HG03064 (cell line): Measurements from ENCODE around the gene PSD2.

Experiments used
- ATAC-seq: cut with Tn5 transposase; IDR thresholded peaks from one replicate; pipeline ENCODE4 v1.9.1; 2021; ENCODE audit warnings: low read depth; ENCODE audit not compliant: unreplicated experiment

Gene PSD2

DNA sequence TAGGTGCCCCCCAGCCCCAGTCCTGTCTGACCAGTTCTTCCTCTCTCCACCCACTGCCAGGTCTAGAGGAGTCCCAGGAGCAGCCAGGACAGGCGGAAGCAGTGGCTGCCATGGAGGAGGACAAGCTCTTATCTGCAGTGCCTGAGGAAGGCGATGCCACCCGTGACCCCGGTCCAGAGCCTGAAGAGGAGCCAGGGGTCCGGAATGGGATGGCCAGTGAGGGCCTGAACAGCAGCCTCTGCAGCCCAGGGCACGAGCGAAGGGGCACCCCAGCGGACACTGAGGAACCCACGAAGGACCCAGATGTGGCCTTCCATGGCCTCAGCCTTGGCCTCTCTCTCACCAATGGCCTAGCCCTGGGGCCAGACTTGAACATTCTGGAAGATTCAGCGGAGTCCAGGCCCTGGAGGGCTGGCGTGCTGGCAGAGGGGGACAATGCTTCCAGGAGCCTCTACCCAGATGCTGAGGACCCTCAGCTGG is 13.8 kb downstream of the PSD2 start:
- ATAC-seq = no peak

DNA sequence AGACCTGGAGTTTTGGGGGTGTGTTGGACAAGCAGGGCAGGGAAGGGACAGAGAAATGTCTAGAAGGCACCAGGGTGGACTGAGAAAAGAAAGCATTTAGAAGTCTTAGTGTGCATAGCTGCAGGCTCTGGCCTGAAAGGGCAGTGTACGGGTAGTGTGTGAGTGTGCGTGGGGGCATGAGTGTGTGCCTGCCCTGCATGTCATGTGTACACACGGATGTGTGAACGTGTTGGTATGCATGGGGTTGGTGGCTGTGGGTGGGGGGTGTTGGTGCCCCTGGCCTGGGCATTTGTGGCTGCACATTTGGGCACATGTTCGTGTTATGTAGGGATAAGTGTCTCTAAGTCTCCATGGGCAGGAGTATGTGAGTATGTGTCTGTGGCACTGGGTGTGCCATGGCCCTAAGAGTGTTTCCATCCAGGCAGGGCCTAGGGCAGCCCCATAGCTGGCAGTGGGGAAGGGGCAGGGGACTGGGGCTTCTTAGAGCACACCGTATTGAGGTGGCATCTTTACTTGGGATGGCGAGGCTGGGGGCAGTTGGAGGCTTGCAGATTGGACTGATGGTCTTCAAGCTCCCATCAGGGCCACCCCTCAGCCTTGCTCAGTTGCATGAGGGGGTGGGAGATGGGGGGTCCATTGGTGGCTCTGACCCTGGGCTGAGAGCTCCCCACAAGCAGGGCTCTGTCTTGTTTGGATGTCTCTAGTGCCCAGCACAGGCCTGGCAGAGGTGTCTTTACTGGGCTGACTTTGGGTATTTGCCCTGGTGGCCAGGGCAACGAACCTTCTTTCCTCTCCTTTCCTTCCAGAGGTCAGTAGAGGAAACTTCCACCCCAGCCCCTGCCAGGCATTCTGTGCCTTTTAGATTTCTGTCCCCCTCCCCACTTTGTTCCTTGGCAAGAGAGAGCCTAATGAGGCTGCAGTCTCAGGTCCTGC is 15.0 kb downstream of the PSD2 start:
- ATAC-seq = no peak

GRCh38 chr5:139811274-139811607 is 15.6 kb downstream of the PSD2 start:
- no peak for ATAC-seq

GRCh38 chr5:139812323-139812722 is 16.7 kb downstream of the PSD2 start:
- no peak for ATAC-seq

DNA sequence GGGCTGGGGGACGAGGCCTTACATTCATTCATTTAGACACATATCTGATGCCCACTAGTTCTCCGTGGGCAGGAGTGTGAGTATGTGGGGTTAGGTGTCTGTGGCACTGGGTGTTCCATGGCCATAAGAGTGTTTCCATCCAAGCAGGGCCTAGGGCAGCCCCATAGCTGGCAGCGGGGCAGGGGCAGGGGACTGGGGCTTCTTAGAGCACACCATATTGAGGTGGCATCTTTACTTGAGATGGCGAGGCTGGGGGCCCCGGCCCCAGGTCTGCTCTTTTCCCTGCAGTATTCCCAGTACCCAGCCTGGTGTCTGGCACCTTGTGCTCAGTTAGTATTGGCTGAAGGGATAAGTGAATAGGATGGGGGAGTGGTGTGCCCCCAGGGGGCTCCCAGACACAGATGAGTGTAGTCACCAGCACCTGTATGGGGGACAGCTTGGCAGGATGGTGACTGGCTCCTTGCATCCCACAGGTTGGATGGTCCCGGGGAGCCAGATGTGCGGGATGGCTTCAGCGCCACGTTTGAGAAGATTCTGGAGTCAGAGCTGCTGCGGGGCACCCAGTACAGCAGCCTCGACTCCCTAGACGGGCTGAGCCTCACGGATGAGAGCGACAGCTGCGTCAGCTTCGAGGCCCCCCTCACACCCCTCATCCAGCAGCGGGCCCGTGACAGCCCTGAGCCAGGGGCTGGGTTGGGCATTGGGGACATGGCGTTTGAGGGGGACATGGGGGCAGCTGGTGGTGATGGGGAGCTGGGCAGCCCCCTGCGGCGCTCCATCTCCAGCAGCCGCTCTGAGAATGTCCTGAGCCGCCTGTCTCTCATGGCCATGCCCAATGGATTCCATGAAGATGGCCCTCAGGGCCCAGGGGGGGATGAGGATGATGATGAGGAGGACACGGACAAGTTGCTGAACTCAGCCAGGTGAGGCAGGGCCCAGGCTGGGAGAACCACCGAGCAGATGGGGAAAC is 17.5 kb downstream of the PSD2 start:
- ATAC-seq = no peak

DNA sequence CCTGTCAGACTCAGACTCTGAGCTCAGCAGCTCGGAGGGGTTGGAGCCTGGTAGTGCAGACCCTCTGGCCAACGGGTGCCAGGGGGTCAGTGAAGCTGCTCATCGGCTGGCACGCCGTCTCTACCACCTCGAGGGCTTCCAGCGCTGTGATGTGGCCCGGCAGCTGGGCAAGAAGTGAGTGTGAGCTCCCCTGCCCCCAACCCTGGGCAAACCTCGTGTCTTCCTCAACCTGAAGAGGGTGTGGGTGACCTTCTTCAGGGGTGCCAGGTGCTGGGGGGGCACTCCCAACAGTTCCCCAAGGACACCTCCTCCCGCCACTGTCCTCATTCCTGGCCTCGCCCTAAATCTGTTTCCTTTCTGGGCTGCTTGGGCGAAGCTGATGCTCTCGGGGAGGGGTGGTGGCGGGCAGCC is 18.6 kb downstream of the PSD2 start:
- ATAC-seq = no peak

GRCh38 chr5:139814704-139815280 is 19.2 kb downstream of the PSD2 start:
- ATAC-seq = no peak

DNA sequence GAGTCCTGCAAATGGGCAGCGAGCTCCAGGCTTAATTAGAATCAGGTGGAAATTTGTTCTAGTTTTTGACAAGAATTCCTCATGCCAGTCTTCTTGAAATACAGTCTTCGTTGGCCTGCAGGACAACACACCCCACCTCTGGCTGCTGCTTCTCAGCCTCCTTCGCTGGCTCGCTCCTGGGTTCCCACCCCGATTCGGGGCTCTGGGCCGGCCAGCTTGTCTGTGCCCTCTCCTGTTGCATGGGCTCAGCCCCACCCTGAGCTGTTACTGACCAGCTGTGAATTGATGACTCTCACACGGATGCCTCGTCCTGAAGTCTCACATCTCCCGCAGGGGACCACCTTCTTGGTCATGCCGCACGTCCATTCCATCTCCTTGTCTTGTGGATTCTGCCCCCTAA is 21.0 kb downstream of the PSD2 start:
- ATAC-seq = no peak

GRCh38 chr5:139817362-139817761 is 21.8 kb downstream of the PSD2 start:
- ATAC-seq = no peak

GRCh38 chr5:139817970-139818369 is 22.4 kb downstream of the PSD2 start:
- no peak for ATAC-seq

DNA sequence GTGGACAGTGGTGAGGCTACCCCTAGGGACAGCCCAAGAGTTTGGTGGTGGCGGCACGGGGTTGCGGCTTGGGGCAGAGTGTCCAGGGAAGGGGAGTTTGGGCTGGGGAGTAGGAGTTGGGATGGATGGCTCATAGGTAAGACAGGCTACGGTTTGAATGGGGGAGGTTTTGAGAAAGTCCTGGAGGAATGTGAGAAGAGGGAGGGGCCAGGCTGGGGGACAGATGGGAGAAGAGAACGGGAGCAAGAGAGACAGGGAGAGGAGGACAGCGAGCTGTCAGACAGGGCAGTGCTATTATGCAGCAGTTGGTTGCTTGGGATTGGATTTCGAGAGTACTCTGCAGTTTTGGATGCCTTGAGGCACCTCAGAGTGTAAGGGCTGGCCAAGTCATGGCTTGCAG is 24.5 kb downstream of the PSD2 start:
- no peak for ATAC-seq

DNA sequence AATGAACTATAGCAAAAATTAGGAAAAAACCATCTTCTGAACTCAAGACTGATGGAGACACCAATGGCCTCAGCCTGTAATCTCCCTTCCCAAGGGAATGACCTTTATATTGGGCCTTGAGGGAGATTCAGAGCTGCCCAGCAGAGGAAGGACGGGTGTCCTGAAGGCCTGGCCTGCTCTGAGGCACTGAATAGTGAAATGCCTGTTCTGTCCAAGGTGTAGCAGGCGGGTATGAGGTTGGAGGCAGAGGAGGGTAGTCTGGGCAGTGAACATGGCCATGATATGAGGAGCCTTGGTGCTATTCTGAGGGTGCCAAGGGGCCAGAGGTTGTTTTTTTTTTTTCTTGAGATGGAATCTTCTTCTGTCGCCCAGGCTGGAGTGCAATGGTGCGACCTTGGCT is 25.0 kb downstream of the PSD2 start:
- no peak for ATAC-seq

GRCh38 chr5:139821806-139822552 is 26.4 kb downstream of the PSD2 start:
- ATAC-seq = no peak

DNA sequence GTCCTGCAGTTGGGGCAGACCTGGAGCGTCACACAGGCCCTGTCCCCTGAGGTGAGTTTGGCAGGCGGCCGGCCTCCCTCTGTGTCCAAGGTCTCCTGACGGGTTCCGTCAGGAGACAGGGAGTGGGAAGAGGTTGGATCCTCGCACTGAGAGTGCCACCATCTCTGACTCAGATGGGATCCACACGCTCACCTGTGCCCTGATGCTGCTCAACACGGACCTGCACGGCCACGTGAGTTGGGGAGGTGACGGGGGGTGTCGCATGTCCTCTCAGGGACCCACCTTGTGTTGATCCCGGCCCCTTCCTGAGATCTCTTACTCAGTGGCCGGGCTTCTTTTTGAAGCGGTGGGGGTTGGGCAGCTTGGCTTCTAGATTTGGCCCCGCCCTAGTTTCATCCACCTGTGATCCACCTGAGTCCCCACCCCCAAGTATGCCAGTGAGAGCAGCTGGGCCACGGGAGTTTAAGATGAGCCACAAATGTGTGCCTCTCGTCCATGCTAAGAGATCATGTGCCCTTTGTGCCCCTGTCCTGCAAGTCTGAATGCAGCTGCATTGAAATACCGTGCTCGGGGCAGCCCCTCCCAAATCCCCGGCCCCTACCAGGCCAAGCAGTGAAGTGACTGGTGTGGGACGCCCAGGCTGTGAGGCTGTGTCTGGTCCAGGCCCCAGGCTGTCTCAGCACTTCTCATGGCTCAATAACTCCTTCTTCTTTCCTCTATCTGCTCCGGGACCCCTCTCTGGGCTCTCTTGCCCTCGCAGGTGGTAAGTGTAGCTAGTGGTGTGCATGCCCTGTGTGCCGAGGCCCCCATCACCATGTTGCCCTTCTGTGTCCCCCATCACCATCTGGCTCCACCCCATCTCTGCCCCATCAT is 27.2 kb downstream of the PSD2 start:
- ATAC-seq = no peak

- ATAC-seq = no peak
These were observed 28.2 kb downstream of the PSD2 start for GRCh38 chr5:139823757-139824355.

DNA sequence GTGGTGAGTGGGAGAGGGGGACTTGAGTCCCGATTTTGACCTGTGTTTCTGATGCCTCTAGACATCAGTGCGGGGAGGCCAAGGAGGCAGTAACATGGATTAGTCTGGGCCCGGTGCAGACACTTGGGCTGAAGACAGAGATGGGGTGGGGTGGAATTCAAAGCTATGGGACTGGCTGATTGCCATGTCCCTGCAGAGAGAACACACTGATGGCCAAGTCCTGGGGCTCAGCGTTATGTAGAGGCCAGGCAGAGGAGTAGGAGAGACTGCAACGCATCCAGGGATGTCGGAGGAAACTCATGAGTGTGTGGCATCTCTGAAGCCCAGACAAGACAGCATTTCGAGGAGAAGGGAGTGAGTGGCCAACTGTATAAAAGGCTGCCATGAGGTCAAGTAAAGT is 30.1 kb downstream of the PSD2 start:
- ATAC-seq = no peak

GRCh38 chr5:139828207-139828895 is 32.7 kb downstream of the PSD2 start:
- no peak for ATAC-seq

GRCh38 chr5:139829471-139829870 is 33.9 kb downstream of the PSD2 start:
- ATAC-seq = no peak
